Activated CD8-positive, alpha-beta memory T cell treated with anti-CD3 and anti-CD28 coated beads, Interleukin-2, amount 50 U/mL, for 24 hours (primary cell): ENCODE data around the gene DMD.
"Not testable (repeated sequence)": the region's sequence is repeated elsewhere in the genome, so short reads cannot be mapped to it uniquely, and the experiment has no call there.

Experiments
- DNase-seq: peaks from one replicate; pipeline ENCODE4 v3.0.0-alpha.2; 2020; ENCODE audit errors: extremely low read depth

DMD gene

GRCh38 chrX:33211356-33212260 is at the start of gene DMD:
Gene DMD, minus strand, starts transcription at chrX:33211549. Its CDS starts 237 bp downstream, at chrX:33211312.
- DNase-seq, result no peak

GRCh38 chrX:33252306-33252825 is 41.0 kb upstream of the DMD start:
- no peak for DNase-seq

GRCh38 chrX:33218819-33219218 is 7.5 kb upstream of the DMD start:
- no peak for DNase-seq

GRCh38 chrX:33210156-33210555 is 1.2 kb downstream of the DMD start:
- DNase-seq, result no peak

GRCh38 chrX:33207056-33207455 is 4.3 kb downstream of the DMD start:
- no peak for DNase-seq

GRCh38 chrX:33205321-33205720 is 6.0 kb downstream of the DMD start:
- DNase-seq, result no peak

- DNase-seq, result no peak
Measured at GRCh38 chrX:33204889-33205288, 6.5 kb downstream of the DMD start.

GRCh38 chrX:33198561-33199279 is 12.6 kb downstream of the DMD start:
- no peak for DNase-seq

- DNase-seq, result no peak
Measured at GRCh38 chrX:33195698-33196097, 15.7 kb downstream of the DMD start.

- DNase-seq, result no peak
Measured at GRCh38 chrX:33194876-33195433, 16.4 kb downstream of the DMD start.

GRCh38 chrX:33194289-33194688 is 17.1 kb downstream of the DMD start:
- DNase-seq, result no peak

GRCh38 chrX:33190016-33190415 is 21.3 kb downstream of the DMD start:
- no peak for DNase-seq

GRCh38 chrX:33188881-33189280 is 22.5 kb downstream of the DMD start:
- DNase-seq, result no peak

GRCh38 chrX:33188286-33188685 is 23.1 kb downstream of the DMD start:
- no peak for DNase-seq

GRCh38 chrX:33184803-33185202 is 26.5 kb downstream of the DMD start:
- not testable (repeated sequence) for DNase-seq

GRCh38 chrX:33183361-33183760 is 28.0 kb downstream of the DMD start:
- no peak for DNase-seq

- DNase-seq, result no peak
Measured at GRCh38 chrX:33178690-33179089, 32.7 kb downstream of the DMD start.

GRCh38 chrX:33178218-33178617 is 33.1 kb downstream of the DMD start:
- DNase-seq, result no peak

GRCh38 chrX:33175201-33175600 is 36.1 kb downstream of the DMD start:
- DNase-seq, result no peak

GRCh38 chrX:33171041-33171440 is 40.3 kb downstream of the DMD start:
- DNase-seq, result no peak

- DNase-seq, result no peak
Measured at GRCh38 chrX:33161829-33162228, 49.5 kb downstream of the DMD start.

- no peak for DNase-seq
Measured at GRCh38 chrX:33160273-33160672, 51.1 kb downstream of the DMD start.
